T-helper 2 cell treated with Interferon-gamma antibody and Interleukin-4, amounts not matched to agents 5 μg/mL and 100 μg/mL, for 36 hours (primary cell): ENCODE data around the gene TST.

ENCODE experiments used
- DNase-seq: peaks from one replicate; pipeline ENCODE4 v3.0.0; 2021; ENCODE audit warnings: low spot score
- H3K27ac Mint-ChIP-seq: one replicate; pipeline ENCODE4 v1.8.0; 2021; ENCODE audit warnings: mild to moderate bottlenecking, mixed read lengths
- H3K27me3 Mint-ChIP-seq: one replicate; pipeline ENCODE4 v1.8.0; 2021; ENCODE audit warnings: low read depth, mixed read lengths
- H3K36me3 Mint-ChIP-seq: one replicate; pipeline ENCODE4 v1.8.0; 2021; ENCODE audit warnings: low read depth, mixed read lengths
- H3K4me1 Mint-ChIP-seq: one replicate; pipeline ENCODE4 v1.8.0; 2021; ENCODE audit warnings: low read depth, mixed read lengths
- H3K4me3 Mint-ChIP-seq: one replicate; pipeline ENCODE4 v1.8.0; 2022; ENCODE audit warnings: mild to moderate bottlenecking, moderate library complexity, mixed read lengths
- H3K9me3 Mint-ChIP-seq: one replicate; pipeline ENCODE4 v1.8.0; 2021; ENCODE audit warnings: mixed read lengths

The TST gene

GRCh38 chr22:37018086-37018814 is 997 bp downstream of the TST start:
- no peak for DNase-seq
- Mint-ChIP-seq H3K9me3 (no peaks in the 10 kb centered on the region), H3K27ac (peak overlapping the region; percentile 67), H3K27me3 (peaks cover 2% of the 10 kb centered on the region), H3K4me3 (peak overlapping the region; percentile 84), H3K4me1 (peaks cover 14% of the 10 kb centered on the region), H3K36me3 (no peaks in the 10 kb centered on the region)

- no peaks in the 10 kb centered on the region for H3K9me3 Mint-ChIP-seq
Observed at GRCh38 chr22:37017356-37017755, 1.9 kb downstream of the TST start.

GRCh38 chr22:37016134-37016910 is 2.9 kb downstream of the TST start:
- H3K36me3 Mint-ChIP-seq = no peaks in the 10 kb centered on the region
- no peaks in the 10 kb centered on the region for H3K27me3 Mint-ChIP-seq
- no peak overlapping the region for H3K4me3 Mint-ChIP-seq
- peaks cover 7% of the 10 kb centered on the region for H3K4me1 Mint-ChIP-seq
- H3K27ac Mint-ChIP-seq = no peak overlapping the region
- DNase-seq = no peak
- no peaks in the 10 kb centered on the region for H3K9me3 Mint-ChIP-seq

More at GRCh38 chr22:37017356-37017755, 1.9 kb downstream of the TST start:
- Mint-ChIP-seq H3K4me3 (no peak overlapping the region), H3K27me3 (peaks cover 2% of the 10 kb centered on the region), H3K36me3 (no peaks in the 10 kb centered on the region), H3K4me1 (peaks cover 14% of the 10 kb centered on the region), H3K27ac (no peak overlapping the region)
- DNase-seq = no peak

- H3K27ac Mint-ChIP-seq = no peak overlapping the region
- H3K4me3 Mint-ChIP-seq = no peak overlapping the region
- no peaks in the 10 kb centered on the region for H3K36me3 Mint-ChIP-seq
- DNase-seq = no peak
- H3K4me1 Mint-ChIP-seq = peaks cover 7% of the 10 kb centered on the region
- no peaks in the 10 kb centered on the region for H3K27me3 Mint-ChIP-seq
- H3K9me3 Mint-ChIP-seq = no peaks in the 10 kb centered on the region
Observed at GRCh38 chr22:37015587-37015878, 3.7 kb downstream of the TST start.

GRCh38 chr22:37014835-37015586 is 4.2 kb downstream of the TST start:
- H3K27ac Mint-ChIP-seq = no peak overlapping the region
- H3K9me3 Mint-ChIP-seq = no peaks in the 10 kb centered on the region
- no peaks in the 10 kb centered on the region for H3K36me3 Mint-ChIP-seq
- DNase-seq = no peak
- no peak overlapping the region for H3K4me3 Mint-ChIP-seq
- no peaks in the 10 kb centered on the region for H3K27me3 Mint-ChIP-seq
- peaks cover 2% of the 10 kb centered on the region for H3K4me1 Mint-ChIP-seq

- peaks cover 4% of the 10 kb centered on the region for H3K27me3 Mint-ChIP-seq
- H3K4me3 Mint-ChIP-seq = no peak overlapping the region
- H3K4me1 Mint-ChIP-seq = peaks cover 2% of the 10 kb centered on the region
- H3K9me3 Mint-ChIP-seq = no peaks in the 10 kb centered on the region
- no peak overlapping the region for H3K27ac Mint-ChIP-seq
- no peak for DNase-seq
- no peaks in the 10 kb centered on the region for H3K36me3 Mint-ChIP-seq
Observed at GRCh38 chr22:37014415-37014806, 4.8 kb downstream of the TST start.

GRCh38 chr22:37012956-37013355 is 6.3 kb downstream of the TST start:
- no peak for DNase-seq
- H3K27ac Mint-ChIP-seq = no peak overlapping the region
- H3K4me1 Mint-ChIP-seq = no peaks in the 10 kb centered on the region
- H3K27me3 Mint-ChIP-seq = peaks cover 13% of the 10 kb centered on the region
- H3K4me3 Mint-ChIP-seq = no peak overlapping the region
- no peaks in the 10 kb centered on the region for H3K36me3 Mint-ChIP-seq
- H3K9me3 Mint-ChIP-seq = no peaks in the 10 kb centered on the region

GRCh38 chr22:37012262-37012904 is 6.9 kb downstream of the TST start:
- DNase-seq = no peak
- Mint-ChIP-seq H3K4me3 (no peak overlapping the region), H3K4me1 (no peaks in the 10 kb centered on the region), H3K9me3 (no peaks in the 10 kb centered on the region), H3K27ac (no peak overlapping the region), H3K36me3 (no peaks in the 10 kb centered on the region), H3K27me3 (peaks cover 14% of the 10 kb centered on the region)

- Mint-ChIP-seq H3K36me3 (no peaks in the 10 kb centered on the region), H3K4me1 (no peaks in the 10 kb centered on the region), H3K27ac (no peak overlapping the region), H3K4me3 (no peak overlapping the region), H3K9me3 (no peaks in the 10 kb centered on the region), H3K27me3 (peaks cover 21% of the 10 kb centered on the region)
- no peak for DNase-seq
Observed at GRCh38 chr22:37011472-37011871, 7.8 kb downstream of the TST start.

GRCh38 chr22:37010976-37011375 is 8.3 kb downstream of the TST start:
- H3K27ac Mint-ChIP-seq = no peak overlapping the region
- no peak for DNase-seq
- no peak overlapping the region for H3K4me3 Mint-ChIP-seq
- peaks cover 25% of the 10 kb centered on the region for H3K27me3 Mint-ChIP-seq
- no peaks in the 10 kb centered on the region for H3K36me3 Mint-ChIP-seq
- H3K9me3 Mint-ChIP-seq = no peaks in the 10 kb centered on the region
- no peaks in the 10 kb centered on the region for H3K4me1 Mint-ChIP-seq

GRCh38 chr22:37010174-37010573 is 9.1 kb downstream of the TST start:
- DNase-seq = no peak
- H3K9me3 Mint-ChIP-seq = no peaks in the 10 kb centered on the region
- no peaks in the 10 kb centered on the region for H3K4me1 Mint-ChIP-seq
- no peak overlapping the region for H3K27ac Mint-ChIP-seq
- H3K27me3 Mint-ChIP-seq = peaks cover 33% of the 10 kb centered on the region
- no peak overlapping the region for H3K4me3 Mint-ChIP-seq
- no peaks in the 10 kb centered on the region for H3K36me3 Mint-ChIP-seq

- Mint-ChIP-seq H3K4me3 (no peak overlapping the region), H3K9me3 (no peaks in the 10 kb centered on the region), H3K4me1 (no peaks in the 10 kb centered on the region), H3K27me3 (peaks cover 34% of the 10 kb centered on the region), H3K36me3 (no peaks in the 10 kb centered on the region), H3K27ac (no peak overlapping the region)
- no peak for DNase-seq
Observed at GRCh38 chr22:37009490-37009889, 9.8 kb downstream of the TST start.

- no peak for DNase-seq
- no peak overlapping the region for H3K4me3 Mint-ChIP-seq
- peaks cover 36% of the 10 kb centered on the region for H3K27me3 Mint-ChIP-seq
- H3K9me3 Mint-ChIP-seq = no peaks in the 10 kb centered on the region
- H3K36me3 Mint-ChIP-seq = no peaks in the 10 kb centered on the region
- H3K4me1 Mint-ChIP-seq = no peaks in the 10 kb centered on the region
- H3K27ac Mint-ChIP-seq = no peak overlapping the region
Observed at GRCh38 chr22:37008365-37008764, 10.9 kb downstream of the TST start.

- H3K27ac Mint-ChIP-seq = no peak overlapping the region
- no peaks in the 10 kb centered on the region for H3K9me3 Mint-ChIP-seq
- peaks cover 38% of the 10 kb centered on the region for H3K27me3 Mint-ChIP-seq
- H3K4me1 Mint-ChIP-seq = no peaks in the 10 kb centered on the region
- H3K4me3 Mint-ChIP-seq = no peak overlapping the region
- H3K36me3 Mint-ChIP-seq = no peaks in the 10 kb centered on the region
- DNase-seq = no peak
Observed at GRCh38 chr22:37007651-37008050, 11.6 kb downstream of the TST start.
